H1 (cell line): Measurements from ENCODE around the gene BCL2L12. TPM values are rescaled to one million over a fixed set of nuclear protein-coding genes. Genes with fewer than 3 reads are reported as not detected.

Experiments
- CTCF ChIA-PET: fragments of 300-600 bp; sonication (Branson Sonifier 250); formaldehyde crosslinking; loops from one replicate; lab custom pipeline; 2021; ENCODE audit not compliant: partially characterized antibody; lab: Charles Lee
- POLR2A ChIA-PET: fragments of 300-600 bp; sonication (Branson Sonifier 250); formaldehyde crosslinking; loops from one replicate; lab custom pipeline; 2021; ENCODE audit warnings: inconsistent platforms; ENCODE audit not compliant: partially characterized antibody; lab: Charles Lee
- DNase-seq, 2 experiments: peaks; one replicate each; pipeline versions ENCODE4 v3.0.0 to v3.0.0-alpha.2; 2010 to 2022; ENCODE audit warnings: low spot score in 2 of 2, low read depth in 1 of 2, mixed read lengths in 1 of 2
- FAIRE-seq: peaks from 2 replicates; lab custom pipeline; 2011; peaks lifted over from hg19 to GRCh38; lab: Jason Lieb, UNC
- H2AFZ ChIP-seq: 2 replicates; pipeline ENCODE4 v1.8.1; 2012; ENCODE audit warnings: low read length, inconsistent platforms
- H2AK5ac ChIP-seq: 2 replicates; pipeline ENCODE4 v1.6.1; 2013; ENCODE audit warnings: low read depth, low read length
- H2BK120ac ChIP-seq: replicated peaks from 2 replicates; pipeline ENCODE3; 2013; ENCODE audit warnings: low read depth, low read length, inconsistent platforms
- H2BK12ac ChIP-seq: 2 replicates; pipeline ENCODE4 v1.6.1; 2013; ENCODE audit warnings: low read depth, low read length
- H2BK15ac ChIP-seq: 2 replicates; pipeline ENCODE4 v1.6.1; 2013; ENCODE audit warnings: low read length
- H2BK20ac ChIP-seq: 2 replicates; pipeline ENCODE4 v1.6.1; 2013; ENCODE audit warnings: low read length
- H2BK5ac ChIP-seq: 2 replicates; pipeline ENCODE4 v1.6.1; 2013; ENCODE audit warnings: low read depth, low read length
- H3K14ac ChIP-seq: 2 replicates; pipeline ENCODE4 v1.6.1; 2013; ENCODE audit warnings: inconsistent platforms; ENCODE audit not compliant: insufficient read length
- H3K18ac ChIP-seq: 2 replicates; pipeline ENCODE4 v1.6.1; 2013; ENCODE audit warnings: low read length; ENCODE audit errors: extremely low read depth
- H3K23ac ChIP-seq: 2 replicates; pipeline ENCODE4 v1.6.1; 2013; ENCODE audit warnings: inconsistent platforms; ENCODE audit not compliant: insufficient read length
- H3K23me2 ChIP-seq: 2 replicates; pipeline ENCODE4 v1.6.1; 2013; ENCODE audit warnings: low read depth, low read length
- H3K27ac ChIP-seq: 2 replicates; pipeline ENCODE4 v1.6.1; 2011; ENCODE audit warnings: low read depth, low read length, inconsistent platforms
- H3K27me3 ChIP-seq, 4 experiments: replicated peaks in 1 of 4; 1 replicate in 1 of 4; 2 replicates in 3 of 4; pipeline versions ENCODE4 v1.6.1 to v1.8.1; 2011 to 2013; ENCODE audit warnings: low read length in 3 of 4, mild to moderate bottlenecking in 3 of 4, inconsistent platforms in 2 of 4, mixed read lengths in 2 of 4, moderate library complexity in 1 of 4; ENCODE audit not compliant: control insufficient read depth in 3 of 4, insufficient read depth in 3 of 4; ENCODE audit errors: extremely low read depth in 1 of 4
- H3K36me3 ChIP-seq, 4 experiments: 2 replicates each; pipeline versions ENCODE4 v1.6.1 to v1.8.1; 2011 to 2013; ENCODE audit warnings: mild to moderate bottlenecking in 4 of 4, low read length in 3 of 4, moderate library complexity in 2 of 4, control low read depth in 1 of 4, inconsistent platforms in 1 of 4; ENCODE audit not compliant: insufficient read depth in 4 of 4, control insufficient read depth in 2 of 4
- H3K4ac ChIP-seq: replicated peaks from 2 replicates; pipeline ENCODE3; 2013; ENCODE audit warnings: low read length, low read depth, mixed read lengths, inconsistent platforms; ENCODE audit not compliant: insufficient read length
- H3K4me1 ChIP-seq, 4 experiments: replicated peaks in 1 of 4; 1 replicate in 1 of 4; 2 replicates in 3 of 4; pipeline versions ENCODE4 v1.6.1 to v1.8.1; 2011 to 2013; ENCODE audit warnings: low read length in 3 of 4, inconsistent platforms in 2 of 4, mixed read lengths in 1 of 4; ENCODE audit not compliant: insufficient read depth in 4 of 4, control insufficient read depth in 3 of 4
- H3K4me2 ChIP-seq, 2 experiments: 2 replicates each; pipeline versions ENCODE4 v1.6.1 to v1.8.1; 2011 to 2013; ENCODE audit warnings: low read depth in 2 of 2, low read length in 2 of 2, control low read depth in 1 of 2, inconsistent platforms in 1 of 2, mild to moderate bottlenecking in 1 of 2; ENCODE audit not compliant: insufficient read depth in 1 of 2
- H3K4me3 ChIP-seq, 4 experiments: fragments of 200-600, 300-600 bp in 1 of 4; sonication (generic), shearing (Covaris generic), sonication (Bioruptor Twin) in 1 of 4; 2 replicates each; pipeline versions ENCODE4 v1.5.1 to v1.8.1; 2011 to 2016; ENCODE audit warnings: low read length in 4 of 4, low read depth in 3 of 4, control low read depth in 2 of 4, inconsistent platforms in 2 of 4, mild to moderate bottlenecking in 2 of 4, mixed read lengths in 1 of 4, moderate library complexity in 1 of 4; ENCODE audit not compliant: insufficient read depth in 2 of 4; ENCODE audit errors: extremely low read depth in 1 of 4
- H3K56ac ChIP-seq: replicated peaks from 2 replicates; pipeline ENCODE3; 2013; ENCODE audit warnings: low read depth, mild to moderate bottlenecking, mixed read lengths, low read length, inconsistent platforms; ENCODE audit not compliant: insufficient read length
- H3K79me1 ChIP-seq: 2 replicates; pipeline ENCODE4 v1.6.1; 2013; ENCODE audit warnings: low read depth, low read length, control low read depth
- H3K79me2 ChIP-seq, 2 experiments: 2 replicates each; pipeline versions ENCODE4 v1.6.1 to v1.8.1; 2012 to 2013; ENCODE audit warnings: low read length in 2 of 2, mild to moderate bottlenecking in 2 of 2, inconsistent platforms in 1 of 2; ENCODE audit not compliant: insufficient read depth in 2 of 2, control insufficient read depth in 1 of 2
- H3K9ac ChIP-seq, 4 experiments: replicated peaks in 1 of 4; 1 replicate in 1 of 4; 2 replicates in 3 of 4; pipeline versions ENCODE4 v1.6.1 to v1.8.1; 2011 to 2013; ENCODE audit warnings: low read depth in 3 of 4, low read length in 3 of 4, control low read depth in 2 of 4, mild to moderate bottlenecking in 2 of 4, moderate library complexity in 2 of 4, inconsistent platforms in 1 of 4; ENCODE audit errors: extremely low read depth in 1 of 4
- H3K9me3 ChIP-seq, 2 experiments: 2 replicates each; pipeline versions ENCODE4 v1.6.1 to v1.8.1; 2012 to 2013; ENCODE audit warnings: mild to moderate bottlenecking in 2 of 2, moderate library complexity in 2 of 2, control low read depth in 1 of 2, inconsistent platforms in 1 of 2, low read depth in 1 of 2, low read length in 1 of 2, mixed read lengths in 1 of 2; ENCODE audit not compliant: insufficient read depth in 2 of 2
- H4K20me1 ChIP-seq, 2 experiments: replicated peaks in 1 of 2; 2 replicates each; pipeline versions ENCODE3 to v1.8.1; 2011 to 2013; ENCODE audit warnings: inconsistent platforms in 2 of 2, low read length in 2 of 2, mild to moderate bottlenecking in 1 of 2; ENCODE audit not compliant: insufficient read depth in 2 of 2, control insufficient read depth in 1 of 2
- H4K5ac ChIP-seq: 2 replicates; pipeline ENCODE4 v1.6.1; 2013; ENCODE audit warnings: low read length, low read depth, mixed read lengths, inconsistent platforms; ENCODE audit not compliant: insufficient read length
- H4K8ac ChIP-seq: 2 replicates; pipeline ENCODE4 v1.8.0; 2013; ENCODE audit warnings: mild to moderate bottlenecking, moderate library complexity, low read length, inconsistent platforms; ENCODE audit not compliant: insufficient read depth; ENCODE audit errors: extremely low read depth
- H4K91ac ChIP-seq: replicated peaks from 2 replicates; pipeline ENCODE3; 2013; ENCODE audit warnings: low read length, mixed read lengths, inconsistent platforms; ENCODE audit not compliant: insufficient read length
- ASH2L ChIP-seq: fragments of 200-600, 300-600 bp; sonication (generic); IDR thresholded peaks from one replicate; pipeline ENCODE4 v1.7.1; 2017; ENCODE audit warnings: low read length
- BACH1 ChIP-seq: IDR thresholded peaks from 2 replicates; pipeline ENCODE4 v1.6.1; 2012; ENCODE audit warnings: low read length, improper control_type of control experiment
- CBX5 ChIP-seq: fragments of 300-800, 300-1000 bp; sonication (generic); IDR thresholded peaks from 2 replicates; pipeline ENCODE4 v1.7.1; 2016; ENCODE audit warnings: antibody characterized with exemption, low read length, low read depth
- EP300 ChIP-seq, 2 experiments: IDR thresholded peaks; 1 replicate in 1 of 2; 2 replicates in 1 of 2; pipeline ENCODE4 v1.6.1; 2011 to 2012; ENCODE audit warnings: low read depth in 2 of 2, low read length in 2 of 2, mild to moderate bottlenecking in 2 of 2, borderline replicate concordance in 1 of 2, inconsistent platforms in 1 of 2, moderate library complexity in 1 of 2
- GABPA ChIP-seq: IDR thresholded peaks from 2 replicates; pipeline ENCODE4 v1.6.1; 2011; ENCODE audit warnings: mild to moderate bottlenecking, low read length, moderate library complexity, borderline replicate concordance; ENCODE audit not compliant: insufficient read depth
- SP2 ChIP-seq: IDR thresholded peaks from 2 replicates; pipeline ENCODE4 v1.6.1; 2012; ENCODE audit warnings: mild to moderate bottlenecking, low read length, inconsistent platforms
- TAF7 ChIP-seq: optimal IDR thresholded peaks from 2 replicates; pipeline ENCODE3; 2011; ENCODE audit warnings: low read depth, mild to moderate bottlenecking, inconsistent platforms, low read length, moderate library complexity, borderline replicate concordance
- WGBS, 2 experiments: shearing (Covaris generic) in 1 of 2; methylation state at CpG; one replicate each; pipeline versions ENCODE4 v1.1.6 to v1.1.7; 2013 to 2015; ENCODE audit warnings: low lambda C conversion rate in 2 of 2, mixed read lengths in 2 of 2, inconsistent platforms in 1 of 2, low coverage in 1 of 2, missing lambda C conversion rate in 1 of 2; ENCODE audit not compliant: insufficient replicate concordance in 2 of 2, insufficient coverage in 1 of 2, insufficient read length in 1 of 2; ENCODE audit errors: extremely low coverage in 1 of 2, missing lambda C conversion rate in 1 of 2; 5-methylcytosine and 5-hydroxymethylcytosine counted together
- polyA plus RNA-seq, 7 experiments: library from polyadenylated mRNA; depleted of rRNA in 3 of 7; stranded (reverse) in 5 of 7; unstranded in 2 of 7; fragments of >200 nt in 5 of 7; fragments of 200-250 nt in 2 of 7; gene quantifications; 1 replicate in 5 of 7; 2 replicates in 1 of 7; 4 replicates in 1 of 7; pipeline versions ENCODE4 v1.2.1 to v1.2.3, GENCODE V29; 2011 to 2013; ENCODE audit warnings: missing spikeins in 2 of 7, mixed read lengths in 2 of 7
- total RNA-seq: library from RNA; stranded (reverse); fragmentation: NEBNext Ultra II Directional; extraction: Animal tissue kit (Norgen Biotek cat#: 25700); gene quantifications from 2 replicates; pipeline ENCODE4 v1.2.1, GENCODE V29; 2021
- TF ChIP-seq, protein P1 (sequence below): IDR thresholded peaks from 2 replicates; pipeline ENCODE4 v1.6.1; 2012; ENCODE audit warnings: low read length, inconsistent platforms

The BCL2L12 gene
- total and polyA plus RNA-seq, 2 of the 8 experiments (the other 6 are each of a cell fraction or from before 2014, with no cell fraction given) = 126 to 209 TPM

- H3K36me3 ChIP-seq = peaks cover 8 to 26% (median 19%) of the 10 kb centered on the region in 4 experiments
- no peak overlapping the region for H2AFZ ChIP-seq
- no peaks in the 10 kb centered on the region for H3K27me3 ChIP-seq
- H2BK20ac ChIP-seq = no peak overlapping the region
- H4K5ac ChIP-seq = no peak overlapping the region
- H3K18ac ChIP-seq = no peak overlapping the region
- no peaks in the 10 kb centered on the region for H3K4me1 ChIP-seq
- no peak overlapping the region for H2BK12ac ChIP-seq
- no peak overlapping the region for H3K23ac ChIP-seq
- H3K4ac ChIP-seq = no peak overlapping the region
- H4K20me1 ChIP-seq = peaks cover 0 to 1% of the 10 kb centered on the region in 2 experiments
- no peak overlapping the region for H3K9ac ChIP-seq
- no peak overlapping the region for H3K56ac ChIP-seq
- 91% methylated on average over 11 of the region's 11 CpGs; no CpG with 5 or more reads in 1 of the 2 experiments for WGBS, 2 experiments
- no peaks in the 10 kb centered on the region for H3K23me2 ChIP-seq
- H3K14ac ChIP-seq = no peak overlapping the region
- no peak overlapping the region for H2BK5ac ChIP-seq
- CTCF ChIA-PET = interaction anchor here (0.6 to 1.2 kb wide), 5 partner anchors 11 to 130 kb away, joined by 3 to 4 read pairs (median 3); partner anchors contain the start of gene ADM5
- H4K91ac ChIP-seq = no peak overlapping the region
- H4K8ac ChIP-seq = no peak overlapping the region; the same call in 1 of the 2 replicates
- POLR2A ChIA-PET = interaction anchor here (0.6 to 3.9 kb wide), 9 partner anchors 9 to 97 kb away, joined by 3 to 14 read pairs (median 4); partner anchors contain the start of genes ADM5 and CPT1C
- H3K9me3 ChIP-seq = no peaks in the 10 kb centered on the region
- no peak overlapping the region for H3K4me2 ChIP-seq
- H2BK120ac ChIP-seq = no peak overlapping the region
- no peak overlapping the region for H3K27ac ChIP-seq
- DNase-seq (no peak), FAIRE-seq (no peak)
- no peak overlapping the region for H3K4me3 ChIP-seq
- H2BK15ac ChIP-seq = no peak overlapping the region
- no peaks in the 10 kb centered on the region for H3K79me1 ChIP-seq
- H3K79me2 ChIP-seq = no peaks in the 10 kb centered on the region
- TF ChIP-seq CBX5 = no peak
- no peak for TF ChIP-seq TAF7
- no peak for TF ChIP-seq SP2
- no peak for TF ChIP-seq EP300 (IDR thresholded peaks at IDR 0.05; ENCODE audit: borderline replicate concordance in 1 of 2, low read depth in 2 of 2, low read length in 2 of 2)
- TF ChIP-seq, protein P1, sequence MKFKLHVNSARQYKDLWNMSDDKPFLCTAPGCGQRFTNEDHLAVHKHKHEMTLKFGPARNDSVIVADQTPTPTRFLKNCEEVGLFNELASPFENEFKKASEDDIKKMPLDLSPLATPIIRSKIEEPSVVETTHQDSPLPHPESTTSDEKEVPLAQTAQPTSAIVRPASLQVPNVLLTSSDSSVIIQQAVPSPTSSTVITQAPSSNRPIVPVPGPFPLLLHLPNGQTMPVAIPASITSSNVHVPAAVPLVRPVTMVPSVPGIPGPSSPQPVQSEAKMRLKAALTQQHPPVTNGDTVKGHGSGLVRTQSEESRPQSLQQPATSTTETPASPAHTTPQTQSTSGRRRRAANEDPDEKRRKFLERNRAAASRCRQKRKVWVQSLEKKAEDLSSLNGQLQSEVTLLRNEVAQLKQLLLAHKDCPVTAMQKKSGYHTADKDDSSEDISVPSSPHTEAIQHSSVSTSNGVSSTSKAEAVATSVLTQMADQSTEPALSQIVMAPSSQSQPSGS = no peak
- TF ChIP-seq ASH2L = no peak
- TF ChIP-seq BACH1 = no peak
- no peak for TF ChIP-seq GABPA
- TF ChIP-seq, all 59 proteins: peak for 0
- H2AK5ac ChIP-seq = no peak overlapping the region
Observed at GRCh38 chr19:49700563-49700962, 34.8 kb downstream of the BCL2L12 start.
